Prostate gland (tissue), 2 donors: ENCODE results near the gene RNASET2. TPM values are rescaled to one million over a fixed set of nuclear protein-coding genes. Genes with fewer than 3 reads are reported as not detected.

Experiments used
- DNase-seq: peaks from one replicate; pipeline ENCODE4 v3.0.0-alpha.2; 2019; ENCODE audit warnings: low spot score
- H3K27ac ChIP-seq, 2 donors: fragments of 200-600 bp; sonication (generic); 2 replicates each; pipeline ENCODE4 v1.5.1; 2017 to 2019
- H3K27me3 ChIP-seq: fragments of 200-600 bp; sonication (generic); replicated peaks from 2 replicates; pipeline ENCODE4 v1.5.1; 2019; ENCODE audit not compliant: insufficient read depth
- H3K36me3 ChIP-seq, 2 donors: fragments of 200-600 bp; sonication (generic); 1 replicate in 1 of 2; 2 replicates in 1 of 2; pipeline versions ENCODE4 v1.5.1 to v1.8.1; 2017 to 2019
- H3K4me1 ChIP-seq: fragments of 200-600 bp; sonication (generic); replicated peaks from 2 replicates; pipeline ENCODE4 v1.5.1; 2019
- H3K4me3 ChIP-seq, 2 donors: fragments of 200-600 bp; sonication (generic); 2 replicates each; pipeline ENCODE4 v1.5.1; 2017 to 2019
- H3K9me3 ChIP-seq: fragments of 200-600 bp; sonication (generic); 2 replicates; pipeline ENCODE4 v1.5.1; 2017
- CTCF ChIP-seq, 4 experiments: fragments of 200-600 bp in 2 of 4; fragments of 450-650 bp in 2 of 4; sonication (generic) in 2 of 4; IDR thresholded peaks; 1 replicate in 3 of 4; 2 replicates in 1 of 4; pipeline ENCODE4 v1.5.1; 2016 to 2019; ENCODE audit warnings: antibody characterized with exemption in 4 of 4, mild to moderate bottlenecking in 2 of 4, moderate library complexity in 2 of 4
- POLR2A ChIP-seq: fragments of 450-650 bp; IDR thresholded peaks from one replicate; pipeline ENCODE4 v1.6.1; 2016; ENCODE audit warnings: antibody characterized with exemption, mild to moderate bottlenecking
- POLR2AphosphoS5 ChIP-seq: sonication (generic); formaldehyde crosslinking; IDR thresholded peaks from one replicate; pipeline ENCODE4 v1.6.1; 2017; ENCODE audit warnings: antibody characterized with exemption
- WGBS: methylation state at CpG from one replicate; pipeline ENCODE4 v1.1.5; 2018; 5-methylcytosine and 5-hydroxymethylcytosine counted together
- intact Hi-C: fragments of 100-400 bp; cut with DNase I; formaldehyde crosslinking; loops from one replicate; pipeline ENCODE4 v1.14.2; 2022
- total RNA-seq, 2 donors: library from RNA; depleted of rRNA; stranded (reverse); fragments of >200 nt; gene quantifications; one replicate each; pipeline ENCODE4 v1.1.0, GENCODE V29; 2016

Gene RNASET2
- total RNA-seq, 2 donors from 2014 or later = 81.3 to 180 TPM

- no peaks in the 10 kb centered on the region for H3K4me1 ChIP-seq
- intact Hi-C loops = no loop called here
- DNase-seq = no peak
- H3K27me3 ChIP-seq = no peaks in the 10 kb centered on the region
- no peaks in the 10 kb centered on the region for H3K9me3 ChIP-seq
- no peak overlapping the region for H3K4me3 ChIP-seq
- TF ChIP-seq CTCF (IDR thresholded peaks at IDR 0.05) (no peak), POLR2A (no peak), POLR2AphosphoS5 (no peak)
- no peak overlapping the region for H3K27ac ChIP-seq
- 95% methylated on average over 8 of the region's 8 CpGs for WGBS
- H3K36me3 ChIP-seq = no peaks in the 10 kb centered on the region
Measured at GRCh38 chr6:166907373-166907841, 48.9 kb downstream of the RNASET2 start.

- Histone ChIP-seq H3K27me3 (no peaks in the 10 kb centered on the region), H3K9me3 (no peaks in the 10 kb centered on the region), H3K4me1 (no peaks in the 10 kb centered on the region), H3K27ac (no peak overlapping the region), H3K36me3 (no peaks in the 10 kb centered on the region), H3K4me3 (no peak overlapping the region)
- TF ChIP-seq CTCF (IDR thresholded peaks at IDR 0.05) (no peak), POLR2AphosphoS5 (no peak), POLR2A (no peak)
- intact Hi-C loops = no loop called here
- no peak for DNase-seq
- 83% methylated on average over 17 of the region's 17 CpGs for WGBS
Measured at GRCh38 chr6:166906376-166907044, 49.8 kb downstream of the RNASET2 start.

GRCh38 chr6:166905505-166906134 lies 50.7 kb downstream of the RNASET2 start:
- Histone ChIP-seq H3K4me1 (no peaks in the 10 kb centered on the region), H3K36me3 (no peaks in the 10 kb centered on the region), H3K27me3 (no peaks in the 10 kb centered on the region), H3K4me3 (no peak overlapping the region), H3K27ac (no peak overlapping the region), H3K9me3 (no peaks in the 10 kb centered on the region)
- TF ChIP-seq POLR2A (no peak), CTCF (IDR thresholded peaks at IDR 0.05) (no peak), POLR2AphosphoS5 (no peak)
- no peak for DNase-seq
- WGBS = 93% methylated on average over 11 of the region's 12 CpGs
- intact Hi-C loops = no loop called here

GRCh38 chr6:166905013-166905412 lies 51.3 kb downstream of the RNASET2 start:
- no peak for TF ChIP-seq POLR2A
- no peak for TF ChIP-seq POLR2AphosphoS5
- no peak for TF ChIP-seq CTCF (IDR thresholded peaks at IDR 0.05)
- Histone ChIP-seq H3K27ac (no peak overlapping the region), H3K9me3 (no peaks in the 10 kb centered on the region), H3K4me1 (no peaks in the 10 kb centered on the region), H3K27me3 (no peaks in the 10 kb centered on the region), H3K36me3 (no peaks in the 10 kb centered on the region), H3K4me3 (no peak overlapping the region)
- intact Hi-C loops = no loop called here
- WGBS = 87% methylated on average over 10 of the region's 10 CpGs
- DNase-seq = no peak
